GM18873 (cell line): ENCODE results near the gene ALPI.

ENCODE experiments used
- ATAC-seq: cut with Tn5 transposase; IDR thresholded peaks from one replicate; pipeline ENCODE4 v1.9.1; 2021; ENCODE audit warnings: mild to moderate bottlenecking, moderate library complexity, moderate number of reproducible peaks; ENCODE audit not compliant: unreplicated experiment, low FRiP score

ALPI gene

GRCh38 chr2:232494542-232494941, 38.6 kb downstream of the ALPI start:
- no peak for ATAC-seq

- no peak for ATAC-seq
These were observed 39.3 kb downstream of the ALPI start for GRCh38 chr2:232495292-232495691.

- ATAC-seq: no peak
These were observed 40.7 kb downstream of the ALPI start for GRCh38 chr2:232496501-232497270.

DNA sequence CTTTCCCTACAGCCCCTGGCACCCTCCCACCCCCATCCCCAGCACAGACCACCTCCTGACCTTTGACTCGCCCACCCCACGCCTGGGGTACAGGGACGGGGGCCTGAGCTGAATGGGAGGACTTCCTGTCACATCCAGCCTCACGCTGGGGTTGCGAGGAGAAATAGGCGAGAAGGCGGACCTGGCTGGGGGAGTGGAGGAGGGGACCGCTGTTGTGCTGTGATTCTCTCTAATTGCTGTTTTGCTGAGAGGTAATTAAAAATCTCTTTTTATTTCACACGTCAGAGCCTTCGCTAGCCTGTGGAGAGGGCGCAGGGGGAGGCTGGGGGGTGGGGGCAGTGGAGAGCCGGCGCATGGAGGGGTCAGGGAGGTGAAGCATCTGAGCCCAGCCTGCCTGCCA, 41.4 kb downstream of the ALPI start:
- ATAC-seq: no peak

DNA sequence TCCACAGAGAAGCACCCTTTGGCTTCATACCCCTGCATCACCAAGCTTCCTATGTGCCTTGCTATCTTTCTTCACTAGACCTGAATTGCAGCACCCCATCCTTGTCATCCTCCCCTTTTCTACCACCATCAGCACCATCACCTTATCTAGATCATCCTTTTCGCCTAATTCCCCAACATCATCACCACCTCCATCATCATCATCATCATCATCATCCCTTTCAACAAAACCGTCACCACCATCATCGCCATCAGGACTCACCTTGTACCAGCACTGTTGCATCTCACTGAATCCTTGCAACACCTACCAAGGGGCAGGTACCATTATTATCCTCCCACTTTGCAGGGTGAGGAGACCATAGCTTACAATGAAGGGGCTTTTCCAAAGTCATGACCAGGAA, 42.5 kb downstream of the ALPI start:
- no peak for ATAC-seq

DNA sequence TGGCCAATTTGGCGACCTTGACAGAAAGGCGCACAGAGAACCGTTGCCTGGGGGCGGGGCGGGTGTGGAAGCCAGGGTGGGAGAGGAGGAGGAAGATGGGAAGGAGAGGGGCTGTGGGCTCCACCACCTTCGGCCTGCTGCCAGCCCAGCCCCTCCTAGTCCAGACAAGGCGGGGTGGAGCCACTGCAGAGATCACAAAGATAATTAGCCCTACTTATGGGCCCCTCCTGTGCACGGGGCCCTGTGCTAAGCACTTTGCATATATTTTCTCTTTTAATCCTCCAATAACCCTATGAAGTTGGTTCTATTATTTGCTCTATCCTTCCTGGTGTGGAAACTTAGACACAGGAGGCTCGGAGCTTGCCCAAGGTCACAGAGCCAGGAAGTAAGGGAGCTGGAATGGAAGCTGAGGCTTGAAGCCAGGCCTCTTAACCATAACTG, 45.4 kb downstream of the ALPI start:
- no peak for ATAC-seq

- no peak for ATAC-seq
These were observed 45.9 kb downstream of the ALPI start for GRCh38 chr2:232501794-232502390.

- no peak for ATAC-seq
These were observed 46.6 kb downstream of the ALPI start for GRCh38 chr2:232502511-232502910.

DNA sequence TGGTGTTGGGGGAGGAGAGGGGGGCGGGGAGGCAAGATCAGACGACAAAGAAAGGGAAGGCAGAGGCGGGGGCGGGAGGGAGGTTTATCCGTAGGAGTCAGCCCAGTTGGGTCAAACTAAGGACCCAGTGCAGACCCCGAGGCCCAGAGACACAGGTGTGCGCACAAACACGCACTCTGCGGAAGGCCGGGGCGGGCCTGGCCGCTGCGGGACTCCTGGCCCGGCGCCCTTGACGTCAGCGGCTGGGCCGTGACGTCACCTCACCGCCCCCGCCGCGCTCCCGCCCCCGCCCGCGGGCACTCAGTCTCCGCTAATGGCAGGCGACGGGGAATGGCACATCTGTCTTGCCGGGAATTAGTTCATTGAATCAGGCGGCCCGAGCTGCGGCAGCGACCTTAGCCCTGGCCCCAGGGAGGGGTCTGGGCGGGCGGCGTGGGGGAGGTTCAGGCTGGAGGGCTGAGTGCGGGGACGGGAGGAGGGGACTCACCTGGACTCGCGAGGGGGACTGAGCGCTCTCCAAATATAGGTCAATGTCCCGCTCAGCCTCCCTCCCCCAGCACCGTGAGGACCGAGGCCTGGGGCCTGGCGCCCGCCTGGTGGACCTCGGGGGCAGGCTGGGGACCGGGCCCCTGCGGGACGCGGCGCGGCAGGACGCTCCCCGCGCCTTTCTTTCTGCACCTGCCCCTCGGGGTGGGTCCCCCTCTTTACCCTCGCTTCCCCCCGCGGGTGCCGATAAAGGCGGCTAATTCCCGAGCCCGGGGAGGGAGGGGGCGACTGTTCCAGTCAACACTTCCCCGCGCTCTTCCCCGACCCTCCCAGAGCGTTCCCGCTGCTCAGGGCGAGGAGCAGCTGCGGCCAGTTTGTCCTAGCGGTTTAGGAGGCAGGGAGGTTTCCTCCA, 47.2 kb downstream of the ALPI start:
- ATAC-seq: no peak

DNA sequence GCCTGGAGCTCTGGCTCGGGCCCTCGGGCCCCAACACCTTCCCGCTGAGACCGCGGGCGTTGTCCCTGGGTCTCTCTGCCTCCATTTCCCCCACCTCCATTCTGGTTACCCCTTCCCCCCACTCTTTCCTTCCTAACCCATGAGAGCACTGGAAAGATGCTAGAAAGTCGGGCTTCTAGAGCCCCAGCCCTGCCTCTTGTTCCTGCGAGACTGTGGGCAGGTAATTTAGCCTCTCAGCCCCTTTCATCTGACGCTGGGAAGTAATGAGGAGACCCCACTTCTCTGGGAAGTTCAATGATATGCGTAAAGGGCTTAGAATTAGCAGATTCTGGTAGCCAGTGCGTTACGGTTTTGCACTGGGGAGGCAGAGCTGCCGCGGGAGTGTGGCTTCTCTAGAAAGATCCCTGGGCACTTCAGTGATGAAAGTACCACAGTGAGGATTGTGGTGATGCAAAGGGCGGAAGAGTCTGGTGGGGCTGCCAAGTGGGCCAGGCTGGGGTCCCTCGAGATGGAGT, 47.9 kb downstream of the ALPI start:
- ATAC-seq: no peak

GRCh38 chr2:232504438-232504837, 48.5 kb downstream of the ALPI start:
- no peak for ATAC-seq

DNA sequence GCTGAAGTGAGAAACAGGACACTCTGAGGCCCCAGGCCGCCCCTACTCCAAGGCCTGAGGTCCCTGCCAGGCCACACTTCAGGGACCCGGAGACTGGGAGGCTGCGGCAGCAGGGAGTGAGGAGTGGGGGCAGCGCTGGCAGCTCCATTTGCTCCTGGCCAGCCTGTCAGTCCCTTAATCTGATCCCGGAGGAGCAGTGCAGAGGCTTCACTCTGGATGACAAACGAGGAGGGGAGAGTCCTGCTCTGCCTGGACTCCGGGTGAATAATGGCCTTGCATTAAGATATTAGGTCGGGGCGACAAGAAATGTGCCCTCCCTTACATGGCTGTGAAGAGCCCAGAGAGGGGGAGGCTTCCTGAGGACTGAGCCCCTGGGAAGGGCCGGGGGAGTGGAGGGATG, 49.9 kb downstream of the ALPI start:
- ATAC-seq: no peak

DNA sequence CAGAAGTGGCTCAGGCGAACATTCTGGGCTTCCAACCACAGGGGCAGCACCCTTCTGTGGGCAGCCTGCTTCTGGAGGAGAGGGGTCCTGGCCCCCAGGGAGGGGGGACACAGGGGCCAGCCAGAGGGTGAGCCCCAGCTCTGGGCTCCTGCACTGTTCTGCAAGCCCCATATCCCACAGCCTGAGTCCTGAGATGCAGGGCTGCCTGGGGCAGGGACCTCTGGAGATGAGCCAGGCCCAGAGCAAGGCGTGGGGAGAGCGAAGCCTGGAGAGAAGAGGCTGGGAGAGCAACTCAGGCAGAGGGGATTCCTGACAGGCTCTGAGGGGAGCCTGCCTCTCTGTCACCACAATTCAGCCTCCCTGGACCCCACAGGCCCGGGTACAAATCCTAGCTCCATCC, 50.8 kb downstream of the ALPI start:
- ATAC-seq: no peak

GRCh38 chr2:232508251-232508650, 52.3 kb downstream of the ALPI start:
- no peak for ATAC-seq
